K562 (cell line): Measurements from ENCODE around the gene MYH9. TPM values are rescaled to one million over a fixed set of nuclear protein-coding genes. Genes with fewer than 3 reads are reported as not detected.

Experiments used
- ATAC-seq: fragments of 200-7000 bp; cut with Tn5 transposase; 3 replicates; pipeline ENCODE4 v1.9.1; 2020; ENCODE audit warnings: moderate library complexity
- BruUV-seq: library from RNA; stranded (reverse); fragments of 400-500 nt; replicated peaks from 2 replicates; lab custom pipeline; 2021; lab: Mats Ljungman, UMichigan
- CTCF ChIA-PET: fragments of 300-600 bp; formaldehyde crosslinking; extraction: SDS; loops from one replicate; lab custom pipeline; 2021; ENCODE audit warnings: low intra/inter-chr PET ratio; lab: Yijun Ruan, JAX
- POLR2A ChIA-PET: fragments of 300-600, 350-650 bp; sonication (Branson Sonifier 250); formaldehyde crosslinking; extraction: SDS; loops from one replicate; lab custom pipeline; 2021; ENCODE audit warnings: antibody characterized with exemption, inconsistent platforms; lab: Yijun Ruan, JAX
- DNase-seq, 4 experiments: peaks; one replicate each; pipeline versions ENCODE4 v3.0.0 to v3.0.0-alpha.2; 2011 to 2018; ENCODE audit warnings: low spot score in 3 of 4, mixed read lengths in 3 of 4; ENCODE audit errors: extremely low read depth in 1 of 4
- FAIRE-seq: peaks from 2 replicates; lab custom pipeline; 2011; peaks lifted over from hg19 to GRCh38; lab: Jason Lieb, UNC
- H2AFZ ChIP-seq: 2 replicates; pipeline ENCODE4 v1.6.0; 2011; ENCODE audit warnings: low read depth, low read length, control low read depth, inconsistent platforms
- H3K27ac ChIP-seq: fragments of 200-600 bp; 3 replicates; pipeline ENCODE4 v1.8.0; 2011; ENCODE audit warnings: low read depth, mild to moderate bottlenecking, control low read depth, inconsistent platforms, low read length, moderate library complexity, mixed read lengths; ENCODE audit errors: extremely low read depth
- H3K27me3 ChIP-seq, 2 experiments: fragments of 300-600 bp in 1 of 2; 2 replicates in 1 of 2; 3 replicates in 1 of 2; pipeline versions ENCODE4 v1.6.0 to v1.8.0; 2011; ENCODE audit warnings: inconsistent platforms in 2 of 2, low read length in 2 of 2, mild to moderate bottlenecking in 1 of 2, mixed read lengths in 1 of 2, moderate library complexity in 1 of 2; ENCODE audit not compliant: control insufficient read depth in 2 of 2, insufficient read depth in 2 of 2
- H3K36me3 ChIP-seq: fragments of 300-600 bp; 3 replicates; pipeline ENCODE4 v1.8.0; 2011; ENCODE audit warnings: mild to moderate bottlenecking, low read length, inconsistent platforms; ENCODE audit not compliant: control insufficient read depth, insufficient read depth
- H3K4me1 ChIP-seq, 2 experiments: fragments of 200-600 bp in 1 of 2; replicated peaks in 1 of 2; 2 replicates in 1 of 2; 3 replicates in 1 of 2; pipeline versions ENCODE4 v1.5.1 to v1.8.0; 2011; ENCODE audit warnings: inconsistent platforms in 2 of 2, low read length in 2 of 2, mild to moderate bottlenecking in 1 of 2, mixed read lengths in 1 of 2, moderate library complexity in 1 of 2; ENCODE audit not compliant: control insufficient read depth in 2 of 2, insufficient read depth in 2 of 2
- H3K4me2 ChIP-seq: 2 replicates; pipeline ENCODE4 v1.6.1; 2011; ENCODE audit warnings: low read length, control low read depth, inconsistent platforms, mixed read lengths; ENCODE audit not compliant: insufficient read depth
- H3K4me3 ChIP-seq: fragments of 200-600 bp; sonication (generic), shearing (Covaris generic); 2 replicates; pipeline ENCODE4 v1.5.1; 2016; ENCODE audit warnings: control low read depth, inconsistent platforms
- H3K79me2 ChIP-seq: fragments of 200-600 bp; 3 replicates; pipeline ENCODE4 v1.8.0; 2011; ENCODE audit warnings: low read length, inconsistent platforms; ENCODE audit not compliant: control insufficient read depth, insufficient read depth
- H3K9ac ChIP-seq, 2 experiments: 2 replicates each; pipeline versions ENCODE4 v1.6.0 to v1.6.1; 2011; ENCODE audit warnings: low read depth in 2 of 2, low read length in 2 of 2, control low read depth in 1 of 2, inconsistent platforms in 1 of 2, mild to moderate bottlenecking in 1 of 2, mixed read lengths in 1 of 2; ENCODE audit not compliant: insufficient read depth in 1 of 2
- H3K9me1 ChIP-seq: one replicate; pipeline ENCODE4 v1.6.0; 2011; ENCODE audit warnings: inconsistent platforms, mild to moderate bottlenecking, low read length, moderate library complexity; ENCODE audit not compliant: control insufficient read depth, insufficient read depth
- H3K9me3 ChIP-seq: replicated peaks from 2 replicates; pipeline ENCODE4 v1.5.1; 2011; ENCODE audit warnings: low read depth, low read length, inconsistent platforms; ENCODE audit not compliant: control insufficient read depth, insufficient read depth
- H4K20me1 ChIP-seq: replicated peaks from 2 replicates; pipeline ENCODE4 v1.6.1; 2011; ENCODE audit warnings: low read length, inconsistent platforms, mixed read lengths; ENCODE audit not compliant: control insufficient read depth, insufficient read depth
- DPF2 ChIP-seq: fragments of 450-650 bp; IDR thresholded peaks from 2 replicates; pipeline ENCODE4 v1.6.1; 2016
- EHMT2 ChIP-seq: fragments of 450-650 bp; IDR thresholded peaks from 2 replicates; pipeline ENCODE4 v1.6.1; 2018; ENCODE audit warnings: antibody characterized with exemption
- ETV5 ChIP-seq: sonication (generic); formaldehyde crosslinking; IDR thresholded peaks from 2 replicates; pipeline ENCODE4 v1.4.0; 2020; ENCODE audit warnings: low read depth, mild to moderate bottlenecking, missing genetic modification reagents
- HMGN3 ChIP-seq: IDR thresholded peaks from 2 replicates; pipeline ENCODE4 v1.6.1; 2011; ENCODE audit warnings: borderline replicate concordance, low read depth, mild to moderate bottlenecking, mixed read lengths, low read length; ENCODE audit not compliant: insufficient read length; ENCODE audit errors: extremely low read depth
- HNRNPH1 ChIP-seq: fragments of 200-400 bp; formaldehyde crosslinking; optimal IDR thresholded peaks from 2 replicates; pipeline ENCODE3; 2017; ENCODE audit warnings: low read depth, mild to moderate bottlenecking, low read length, moderate library complexity
- MIER1 ChIP-seq: fragments of 450-650 bp; IDR thresholded peaks from 2 replicates; pipeline ENCODE4 v1.6.1; 2016; ENCODE audit warnings: antibody characterized with exemption, mild to moderate bottlenecking, low read depth
- PHB2 ChIP-seq: fragments of 450-650 bp; IDR thresholded peaks from 2 replicates; pipeline ENCODE4 v1.6.1; 2017; ENCODE audit warnings: low read depth
- PRMT5 ChIP-seq: sonication (generic); formaldehyde crosslinking; IDR thresholded peaks from 2 replicates; pipeline ENCODE4 v1.5.0; 2020; ENCODE audit warnings: missing genetic modification reagents
- PURB ChIP-seq: sonication (generic); formaldehyde crosslinking; IDR thresholded peaks from 2 replicates; pipeline ENCODE4 v1.9.0; 2021; ENCODE audit warnings: low read depth, mild to moderate bottlenecking, missing genetic modification reagents
- SMARCA4 ChIP-seq: fragments of 450-650 bp; IDR thresholded peaks from 2 replicates; pipeline ENCODE4 v1.6.1; 2016
- ZNF140 ChIP-seq: fragments of 250-450 bp; sonication (Bioruptor Pico); IDR thresholded peaks from 2 replicates; pipeline ENCODE4 v1.8.0; 2021; ENCODE audit warnings: moderate library complexity, mild to moderate bottlenecking, inconsistent platforms
- ZNF764 ChIP-seq: fragments of 250-450 bp; sonication (Bioruptor Pico); IDR thresholded peaks from 2 replicates; pipeline ENCODE4 v1.4.0; 2020; ENCODE audit warnings: low read depth, mild to moderate bottlenecking, moderate library complexity
- WGBS: fragments of 100-300 bp; shearing (Covaris generic); methylation state at CpG from one replicate; pipeline ENCODE4 v1.1.6; 2016; ENCODE audit warnings: low coverage, mixed read lengths; ENCODE audit not compliant: insufficient coverage; ENCODE audit errors: missing lambda C conversion rate; 5-methylcytosine and 5-hydroxymethylcytosine counted together
- in situ Hi-C: fragments of 300-500 bp; cut with MboI; formaldehyde crosslinking; loops from 4 replicates; pipeline ENCODE4 v1.15.0; 2018; ENCODE audit warnings: inconsistent platforms, mixed read lengths
- intact Hi-C: fragments of 100-400 bp; cut with micrococcal nuclease; formaldehyde crosslinking; loops from 2 replicates; pipeline ENCODE4 v1.14.2; 2022
- polyA plus RNA-seq, 8 experiments: library from polyadenylated mRNA; depleted of rRNA in 4 of 8; stranded (reverse) in 5 of 8; unstranded in 3 of 8; fragments of >200 nt; fragmentation: Nextera tagmentation in 2 of 8; fragmentation: Illumina TruSeq in 1 of 8; extraction: Ambion mirVana in 2 of 8; extraction: Trizol in 1 of 8; gene quantifications; 2 replicates each; pipeline versions ENCODE4 v1.2.1 to v1.2.3, GENCODE V29; 2011 to 2014; ENCODE audit warnings: inconsistent platforms in 1 of 8, missing spikeins in 1 of 8
- total RNA-seq, 7 experiments: library from RNA; depleted of rRNA in 6 of 7; stranded (reverse); fragments of >200 nt in 6 of 7; fragmentation: Illumina TruSeq in 2 of 7; extraction: Trizol in 2 of 7; gene quantifications; 2 replicates each; pipeline versions ENCODE4 v1.2.1 to v1.2.3, GENCODE V29; 2011 to 2021; ENCODE audit warnings: low replicate concordance in 1 of 7
- TF ChIP-seq, protein P1 (sequence below): sonication (generic); formaldehyde crosslinking; IDR thresholded peaks from 2 replicates; pipeline ENCODE4 v1.8.0; 2022; ENCODE audit warnings: missing genetic modification reagents, mild to moderate bottlenecking, moderate library complexity, borderline replicate concordance
- TF ChIP-seq, protein P2 (sequence below): fragments of 250-450 bp; sonication (Bioruptor Pico); IDR thresholded peaks from 2 replicates; pipeline ENCODE4 v1.8.0; 2021; ENCODE audit warnings: moderate library complexity, mild to moderate bottlenecking, inconsistent platforms
- TF ChIP-seq, protein P3 (sequence below), 2 experiments: fragments of 450-650 bp; conservative IDR thresholded peaks; 2 replicates each; pipeline ENCODE4 v1.6.1; 2017; ENCODE audit warnings: mild to moderate bottlenecking in 2 of 2, moderate library complexity in 2 of 2

Gene MYH9
- total and polyA plus RNA-seq, 9 of the 15 experiments (the other 6 are each of a cell fraction or from before 2014, with no cell fraction given): 0.71 to 111 (median 24.6) TPM

DNA sequence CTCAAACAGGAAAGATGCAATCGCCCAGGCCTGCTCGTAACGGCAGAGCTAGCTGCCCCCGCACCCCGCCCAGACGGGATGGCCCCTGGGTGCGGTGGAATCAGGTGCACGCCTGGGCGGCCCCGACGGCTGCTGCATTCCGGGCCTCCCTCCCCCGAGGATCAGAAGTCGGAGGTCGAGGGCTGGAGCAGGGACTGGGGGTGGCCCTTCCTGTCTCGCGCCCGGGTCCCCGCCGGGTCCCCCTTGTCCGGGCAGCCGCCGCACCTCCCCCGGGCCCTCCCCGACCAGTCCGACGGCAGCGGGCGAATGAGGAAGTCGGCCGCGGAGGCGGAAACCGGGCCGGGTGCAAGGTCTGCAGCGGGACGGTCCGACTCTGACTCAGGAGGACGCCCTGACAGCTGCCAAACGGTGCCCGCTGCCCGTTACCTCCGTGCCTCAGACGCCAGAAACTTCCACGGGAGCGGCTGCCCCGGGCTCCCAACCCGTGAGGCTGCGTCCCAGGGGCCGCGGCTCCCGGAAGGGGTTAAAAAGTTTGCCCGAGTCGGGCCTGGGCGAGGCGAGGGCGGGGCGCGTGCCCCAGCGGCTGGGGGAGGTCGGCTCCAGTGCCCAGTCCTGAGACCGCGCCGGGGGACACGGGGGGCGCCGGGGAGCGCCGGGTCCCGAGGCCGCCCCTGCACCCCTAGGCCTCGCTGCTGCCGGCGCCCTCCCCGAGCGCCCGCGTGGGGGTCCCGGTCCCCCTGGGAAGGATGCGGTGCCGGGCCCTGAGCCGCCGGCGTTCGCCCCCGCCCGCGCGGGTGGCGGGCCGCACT is 663 bp downstream of the MYH9 start (continued):
- TF ChIP-seq ZNF140 (CRISPR knock-in tag): no peak

DNA sequence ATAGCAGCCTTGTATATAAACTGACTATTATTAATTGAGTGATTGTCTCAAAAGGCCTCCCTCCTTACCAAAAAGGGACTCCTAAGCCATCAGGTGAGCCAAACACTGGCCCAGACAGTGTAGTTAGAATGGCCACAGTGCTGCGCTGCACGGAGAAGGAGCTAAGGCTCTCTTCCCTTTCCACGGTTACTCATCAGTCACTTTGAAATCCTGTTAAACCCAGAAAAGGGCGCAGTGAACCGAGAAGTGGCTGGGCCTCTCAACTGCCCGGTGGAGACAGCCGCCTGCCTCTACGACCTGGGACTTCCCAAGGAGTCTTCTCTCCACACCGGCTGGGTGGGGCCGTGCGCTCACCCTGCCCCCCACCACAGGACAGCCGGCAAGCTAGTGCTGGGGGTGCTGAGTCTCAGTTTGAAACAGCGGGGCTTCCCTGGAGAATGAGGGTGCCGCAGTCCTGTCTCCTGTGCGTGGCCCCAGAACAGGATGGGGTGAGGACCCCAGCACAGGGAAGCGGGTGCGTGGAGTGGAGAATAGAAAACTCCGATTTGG is 1.3 kb downstream of the MYH9 start:
- peaks cover 19 to 22% of the 10 kb centered on the region in 2 experiments; a peak in 4 of 5 replicates for H3K4me1 ChIP-seq
- peak; percentile 25 for ATAC-seq
- ChIA-PET POLR2A (interaction anchor here (1.0 to 1.8 kb wide), 2 partner anchors 8 to 11 kb away, joined by 3 to 4 read pairs; no protein-coding TSS in a partner anchor), CTCF (no interaction called here)
- H3K4me2 ChIP-seq: peak overlapping the region; percentile 73
- peak; percentile 29 for FAIRE-seq
- no peaks in the 10 kb centered on the region for H3K9me3 ChIP-seq
- WGBS: 8% methylated on average over 14 of the region's 18 CpGs
- H4K20me1 ChIP-seq: peaks cover 24% of the 10 kb centered on the region; the same call in 1 of the 2 replicates
- H3K4me3 ChIP-seq: peak overlapping the region; percentile 76
- no peaks in the 10 kb centered on the region for H3K27me3 ChIP-seq
- peaks cover 20% of the 10 kb centered on the region; the same call in 2 of the 3 replicates for H3K36me3 ChIP-seq
- no TSS peak for BruUV-seq
- no peak overlapping the region for H2AFZ ChIP-seq
- H3K79me2 ChIP-seq: peaks cover 56% of the 10 kb centered on the region
- in situ Hi-C loops: no loop called here
- H3K27ac ChIP-seq: peak overlapping the region; percentile 87; the same call in 2 of the 3 replicates
- H3K9me1 ChIP-seq: no peaks in the 10 kb centered on the region
- H3K9ac ChIP-seq: peak overlapping the region; percentile 76 to 91
- peak in 1 of 4 experiments; percentile 50 for DNase-seq
- intact Hi-C loops: loop anchor here (5.0 to 10.0 kb wide), 2 partner anchors 36 to 68 kb away; no protein-coding TSS in a partner anchor
- TF ChIP-seq MIER1: no peak
- no peak for TF ChIP-seq SMARCA4
- no peak for TF ChIP-seq HMGN3
- no peak for TF ChIP-seq EHMT2
- TF ChIP-seq, protein P1, sequence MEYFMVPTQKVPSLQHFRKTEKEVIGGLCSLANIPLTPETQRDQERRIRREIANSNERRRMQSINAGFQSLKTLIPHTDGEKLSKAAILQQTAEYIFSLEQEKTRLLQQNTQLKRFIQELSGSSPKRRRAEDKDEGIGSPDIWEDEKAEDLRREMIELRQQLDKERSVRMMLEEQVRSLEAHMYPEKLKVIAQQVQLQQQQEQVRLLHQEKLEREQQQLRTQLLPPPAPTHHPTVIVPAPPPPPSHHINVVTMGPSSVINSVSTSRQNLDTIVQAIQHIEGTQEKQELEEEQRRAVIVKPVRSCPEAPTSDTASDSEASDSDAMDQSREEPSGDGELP (CRISPR knock-in tag): no peak
- no peak for TF ChIP-seq PRMT5 (CRISPR knock-in tag)
- TF ChIP-seq, protein P2, sequence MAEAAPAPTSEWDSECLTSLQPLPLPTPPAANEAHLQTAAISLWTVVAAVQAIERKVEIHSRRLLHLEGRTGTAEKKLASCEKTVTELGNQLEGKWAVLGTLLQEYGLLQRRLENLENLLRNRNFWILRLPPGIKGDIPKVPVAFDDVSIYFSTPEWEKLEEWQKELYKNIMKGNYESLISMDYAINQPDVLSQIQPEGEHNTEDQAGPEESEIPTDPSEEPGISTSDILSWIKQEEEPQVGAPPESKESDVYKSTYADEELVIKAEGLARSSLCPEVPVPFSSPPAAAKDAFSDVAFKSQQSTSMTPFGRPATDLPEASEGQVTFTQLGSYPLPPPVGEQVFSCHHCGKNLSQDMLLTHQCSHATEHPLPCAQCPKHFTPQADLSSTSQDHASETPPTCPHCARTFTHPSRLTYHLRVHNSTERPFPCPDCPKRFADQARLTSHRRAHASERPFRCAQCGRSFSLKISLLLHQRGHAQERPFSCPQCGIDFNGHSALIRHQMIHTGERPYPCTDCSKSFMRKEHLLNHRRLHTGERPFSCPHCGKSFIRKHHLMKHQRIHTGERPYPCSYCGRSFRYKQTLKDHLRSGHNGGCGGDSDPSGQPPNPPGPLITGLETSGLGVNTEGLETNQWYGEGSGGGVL (CRISPR knock-in tag): no peak
- no peak for TF ChIP-seq ZNF764 (CRISPR knock-in tag)
- TF ChIP-seq PHB2: no peak
- TF ChIP-seq ETV5 (CRISPR knock-in tag): 0 out of 2 replicates have a peak, but pooled peaks have one; percentile 52
- peak; percentile 35; the same call in 1 of the 2 replicates for TF ChIP-seq DPF2
- no peak for TF ChIP-seq HNRNPH1
- TF ChIP-seq, protein P3, sequence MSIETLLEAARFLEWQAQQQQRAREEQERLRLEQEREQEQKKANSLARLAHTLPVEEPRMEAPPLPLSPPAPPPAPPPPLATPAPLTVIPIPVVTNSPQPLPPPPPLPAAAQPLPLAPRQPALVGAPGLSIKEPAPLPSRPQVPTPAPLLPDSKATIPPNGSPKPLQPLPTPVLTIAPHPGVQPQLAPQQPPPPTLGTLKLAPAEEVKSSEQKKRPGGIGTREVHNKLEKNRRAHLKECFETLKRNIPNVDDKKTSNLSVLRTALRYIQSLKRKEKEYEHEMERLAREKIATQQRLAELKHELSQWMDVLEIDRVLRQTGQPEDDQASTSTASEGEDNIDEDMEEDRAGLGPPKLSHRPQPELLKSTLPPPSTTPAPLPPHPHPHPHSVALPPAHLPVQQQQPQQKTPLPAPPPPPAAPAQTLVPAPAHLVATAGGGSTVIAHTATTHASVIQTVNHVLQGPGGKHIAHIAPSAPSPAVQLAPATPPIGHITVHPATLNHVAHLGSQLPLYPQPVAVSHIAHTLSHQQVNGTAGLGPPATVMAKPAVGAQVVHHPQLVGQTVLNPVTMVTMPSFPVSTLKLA (conservative IDR thresholded peaks at IDR 0.05): no peak
- TF ChIP-seq PURB (CRISPR knock-in tag): no peak
